WTC11 (cell line): ENCODE data around the gene C1QTNF1. TPM values are rescaled to one million over a fixed set of nuclear protein-coding genes. Genes with fewer than 3 reads are reported as not detected.
A peak's percentile ranks its signal among the peaks of the same experiment; 100 is the strongest.

Experiments
- ATAC-seq: fragments of 200-7000 bp; cut with Tn5 transposase; 2 replicates; pipeline ENCODE4 v1.10.0; 2021; ENCODE audit warnings: mild to moderate bottlenecking, moderate library complexity
- CTCF ChIA-PET: fragments of 300-600 bp; sonication (Branson Sonifier 250); formaldehyde crosslinking; loops from one replicate; lab custom pipeline; 2021; ENCODE audit warnings: antibody characterized with exemption; lab: Charles Lee
- POLR2A ChIA-PET: fragments of 350-600 bp; sonication (Branson Sonifier 250); formaldehyde crosslinking; loops from one replicate; lab custom pipeline; 2021; ENCODE audit warnings: antibody characterized with exemption; lab: Charles Lee
- DNase-seq: peaks from one replicate; pipeline ENCODE4 v3.0.0; 2021; ENCODE audit warnings: low spot score
- H3K27ac Mint-ChIP-seq: 2 replicates; pipeline ENCODE4 v1.8.0; 2021; ENCODE audit warnings: mixed read lengths
- H3K27me3 Mint-ChIP-seq: 2 replicates; pipeline ENCODE4 v1.8.0; 2021; ENCODE audit warnings: low read depth, mild to moderate bottlenecking, moderate library complexity, mixed read lengths
- H3K36me3 Mint-ChIP-seq: 2 replicates; pipeline ENCODE4 v1.8.0; 2021; ENCODE audit warnings: mixed read lengths
- H3K4me1 Mint-ChIP-seq: 2 replicates; pipeline ENCODE4 v1.8.0; 2022; ENCODE audit warnings: mixed read lengths
- H3K4me3 Mint-ChIP-seq: 2 replicates; pipeline ENCODE4 v1.8.0; 2021; ENCODE audit warnings: mild to moderate bottlenecking, moderate library complexity, mixed read lengths
- H3K9me3 Mint-ChIP-seq: 2 replicates; pipeline ENCODE4 v1.8.0; 2021; ENCODE audit warnings: mixed read lengths
- CBFB ChIP-seq: sonication (generic); formaldehyde crosslinking; IDR thresholded peaks from 2 replicates; pipeline ENCODE4 v1.8.1; 2022; ENCODE audit warnings: mild to moderate bottlenecking, low read depth, missing genetic modification reagents
- E2F4 ChIP-seq: sonication (generic); formaldehyde crosslinking; IDR thresholded peaks from 2 replicates; pipeline ENCODE4 v1.8.1; 2022; ENCODE audit warnings: low read depth, mild to moderate bottlenecking, moderate library complexity, missing genetic modification reagents, borderline replicate concordance
- E2F5 ChIP-seq: sonication (generic); formaldehyde crosslinking; IDR thresholded peaks from 2 replicates; pipeline ENCODE4 v1.8.1; 2022; ENCODE audit warnings: mild to moderate bottlenecking, moderate library complexity, missing genetic modification reagents
- ELF4 ChIP-seq: sonication (generic); formaldehyde crosslinking; IDR thresholded peaks from 2 replicates; pipeline ENCODE4 v1.8.1; 2022; ENCODE audit warnings: low read depth, mild to moderate bottlenecking, moderate library complexity, missing genetic modification reagents
- ETV6 ChIP-seq: sonication (generic); formaldehyde crosslinking; IDR thresholded peaks from 2 replicates; pipeline ENCODE4 v1.8.1; 2022; ENCODE audit warnings: mild to moderate bottlenecking, missing genetic modification reagents
- GABPB1 ChIP-seq: sonication (generic); formaldehyde crosslinking; IDR thresholded peaks from 2 replicates; pipeline ENCODE4 v1.8.1; 2023; ENCODE audit warnings: mild to moderate bottlenecking, missing genetic modification reagents
- HMGXB4 ChIP-seq: sonication (generic); formaldehyde crosslinking; IDR thresholded peaks from 2 replicates; pipeline ENCODE4 v1.8.1; 2023; ENCODE audit warnings: mild to moderate bottlenecking, moderate library complexity, missing genetic modification reagents
- IRF2 ChIP-seq: sonication (generic); formaldehyde crosslinking; IDR thresholded peaks from 2 replicates; pipeline ENCODE4 v1.8.0; 2022; ENCODE audit warnings: low read depth, missing genetic modification reagents, borderline replicate concordance
- JUN ChIP-seq: sonication (generic); formaldehyde crosslinking; IDR thresholded peaks from 2 replicates; pipeline ENCODE4 v1.8.0; 2023; ENCODE audit warnings: mild to moderate bottlenecking, missing genetic modification reagents
- MYBL2 ChIP-seq: sonication (generic); formaldehyde crosslinking; IDR thresholded peaks from 2 replicates; pipeline ENCODE4 v1.8.1; 2023; ENCODE audit warnings: mild to moderate bottlenecking, moderate library complexity, missing genetic modification reagents
- NFATC4 ChIP-seq: fragments of 250-450 bp; sonication (Bioruptor Pico); IDR thresholded peaks from 2 replicates; pipeline ENCODE4 v1.9.0; 2021; ENCODE audit warnings: mild to moderate bottlenecking
- PREB ChIP-seq: sonication (generic); formaldehyde crosslinking; IDR thresholded peaks from 2 replicates; pipeline ENCODE4 v1.8.1; 2022; ENCODE audit warnings: mild to moderate bottlenecking, missing genetic modification reagents, moderate library complexity, borderline replicate concordance
- RELA ChIP-seq: sonication (generic); formaldehyde crosslinking; IDR thresholded peaks from 2 replicates; pipeline ENCODE4 v1.8.1; 2022; ENCODE audit warnings: missing genetic modification reagents, mild to moderate bottlenecking, borderline replicate concordance
- TCF7 ChIP-seq: sonication (generic); formaldehyde crosslinking; IDR thresholded peaks from 2 replicates; pipeline ENCODE4 v1.8.0; 2022; ENCODE audit warnings: mild to moderate bottlenecking, low read depth, missing genetic modification reagents, moderate library complexity
- TEAD4 ChIP-seq: sonication (generic); formaldehyde crosslinking; IDR thresholded peaks from 2 replicates; pipeline ENCODE4 v1.8.0; 2022; ENCODE audit warnings: mild to moderate bottlenecking, missing genetic modification reagents
- USF2 ChIP-seq: sonication (generic); formaldehyde crosslinking; IDR thresholded peaks from 2 replicates; pipeline ENCODE4 v1.8.1; 2023; ENCODE audit warnings: mild to moderate bottlenecking, missing genetic modification reagents, moderate library complexity
- ZNF317 ChIP-seq: sonication (generic); formaldehyde crosslinking; IDR thresholded peaks from 2 replicates; pipeline ENCODE4 v1.8.1; 2023; ENCODE audit warnings: low read depth, mild to moderate bottlenecking, moderate library complexity, missing genetic modification reagents, borderline replicate concordance
- total RNA-seq: library from RNA; stranded (reverse); gene quantifications from 3 replicates; pipeline ENCODE4 v1.2.3, GENCODE V29; 2021
- TF ChIP-seq, protein P1 (sequence below): sonication (generic); formaldehyde crosslinking; IDR thresholded peaks from 2 replicates; pipeline ENCODE4 v1.8.0; 2022; ENCODE audit warnings: mild to moderate bottlenecking, missing genetic modification reagents
- TF ChIP-seq, protein P2 (sequence below): sonication (generic); formaldehyde crosslinking; IDR thresholded peaks from 2 replicates; pipeline ENCODE4 v1.8.0; 2022; ENCODE audit warnings: mild to moderate bottlenecking, missing genetic modification reagents

Gene C1QTNF1
- total RNA-seq, 1 experiment from 2014 or later, result 1.7 TPM

GRCh38 chr17:79022507-79022991 is 1.4 kb upstream of the C1QTNF1 start (continued):
- TF ChIP-seq E2F4 (CRISPR knock-in tag) (no peak), HMGXB4 (CRISPR knock-in tag) (no peak), JUN (CRISPR knock-in tag) (no peak), ETV6 (CRISPR knock-in tag) (no peak)

DNA sequence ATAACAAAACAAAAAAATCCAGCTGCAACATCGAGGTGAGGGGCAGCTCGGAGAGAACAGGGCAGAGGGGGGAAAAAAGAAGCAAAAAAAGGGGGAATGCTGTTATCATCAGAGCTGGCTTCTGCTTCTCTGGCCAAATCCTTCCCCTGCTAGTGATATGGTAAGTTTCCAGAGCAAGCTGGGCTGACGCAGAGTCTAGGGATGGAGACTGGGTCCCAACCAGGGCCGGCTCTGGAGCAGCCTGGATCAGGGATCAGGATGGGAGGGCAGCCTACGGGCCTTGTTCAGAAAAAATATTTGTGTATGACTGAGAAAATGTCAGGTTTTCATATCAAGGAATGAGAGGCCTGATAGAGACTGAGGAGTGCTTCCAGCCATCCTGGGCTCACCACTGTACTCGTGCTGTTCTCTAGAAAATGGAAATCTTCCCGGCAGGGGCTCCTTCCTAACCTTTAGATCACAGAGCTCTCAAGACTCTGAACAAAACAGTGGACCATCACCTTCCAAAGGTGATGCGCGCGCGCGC is 726 bp upstream of the C1QTNF1 start:
- no peak for DNase-seq
- Mint-ChIP-seq H3K27me3 (peaks cover 86% of the 10 kb centered on the region), H3K9me3 (no peaks in the 10 kb centered on the region), H3K4me3 (peak overlapping the region; percentile 84), H3K4me1 (peaks cover 14% of the 10 kb centered on the region), H3K36me3 (no peaks in the 10 kb centered on the region), H3K27ac (no peak overlapping the region)
- no peak for ATAC-seq
- ChIA-PET CTCF (interaction anchor here (0.8 to 2.3 kb wide), 4 partner anchors 18 to 100 kb away, joined by 3 to 15 read pairs (median 4); no protein-coding TSS in a partner anchor), POLR2A (no interaction called here)
- TF ChIP-seq, protein P1, sequence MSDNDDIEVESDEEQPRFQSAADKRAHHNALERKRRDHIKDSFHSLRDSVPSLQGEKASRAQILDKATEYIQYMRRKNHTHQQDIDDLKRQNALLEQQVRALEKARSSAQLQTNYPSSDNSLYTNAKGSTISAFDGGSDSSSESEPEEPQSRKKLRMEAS (CRISPR knock-in tag), result no peak
- TF ChIP-seq ELF4 (CRISPR knock-in tag), result no peak
- no peak for TF ChIP-seq E2F5 (CRISPR knock-in tag)
- TF ChIP-seq ZNF317, result no peak
- no peak for TF ChIP-seq MYBL2 (CRISPR knock-in tag)
- TF ChIP-seq NFATC4 (CRISPR knock-in tag), result no peak
- TF ChIP-seq RELA (CRISPR knock-in tag), result no peak
- no peak for TF ChIP-seq GABPB1 (CRISPR knock-in tag)
- TF ChIP-seq PREB (CRISPR knock-in tag), result no peak
- no peak for TF ChIP-seq USF2 (CRISPR knock-in tag)
- no peak for TF ChIP-seq TEAD4
- TF ChIP-seq TCF7 (CRISPR knock-in tag), result no peak
- TF ChIP-seq, protein P2, sequence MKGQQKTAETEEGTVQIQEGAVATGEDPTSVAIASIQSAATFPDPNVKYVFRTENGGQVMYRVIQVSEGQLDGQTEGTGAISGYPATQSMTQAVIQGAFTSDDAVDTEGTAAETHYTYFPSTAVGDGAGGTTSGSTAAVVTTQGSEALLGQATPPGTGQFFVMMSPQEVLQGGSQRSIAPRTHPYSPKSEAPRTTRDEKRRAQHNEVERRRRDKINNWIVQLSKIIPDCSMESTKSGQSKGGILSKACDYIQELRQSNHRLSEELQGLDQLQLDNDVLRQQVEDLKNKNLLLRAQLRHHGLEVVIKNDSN (CRISPR knock-in tag), result no peak
- TF ChIP-seq CBFB (CRISPR knock-in tag), result no peak
- no peak for TF ChIP-seq IRF2 (CRISPR knock-in tag)
